K562 (cell line): ENCODE measurements around the gene HIPK2. TPM values are rescaled to one million over a fixed set of nuclear protein-coding genes. Genes with fewer than 3 reads are reported as not detected.

Experiments
- CREM ChIP-seq: IDR thresholded peaks from 2 replicates; pipeline ENCODE4 v1.6.1; 2014; ENCODE audit warnings: antibody characterized with exemption, low read depth
- CSDE1 ChIP-seq, 2 experiments: fragments of 450-650 bp; IDR thresholded peaks; 2 replicates each; pipeline ENCODE4 v1.6.1; 2016; ENCODE audit warnings: mild to moderate bottlenecking in 1 of 2
- ESRRA ChIP-seq: fragments of 450-650 bp; IDR thresholded peaks from 2 replicates; pipeline ENCODE4 v1.6.1; 2014; ENCODE audit warnings: low read depth, mild to moderate bottlenecking, moderate library complexity, borderline replicate concordance
- LARP7 ChIP-seq: fragments of 450-650 bp; IDR thresholded peaks from 2 replicates; pipeline ENCODE4 v1.6.1; 2016
- MCM7 ChIP-seq, 2 experiments: fragments of 450-650 bp; IDR thresholded peaks; 2 replicates each; pipeline ENCODE4 v1.6.1; 2016 to 2018
- PCBP2 ChIP-seq: fragments of 200-400 bp; formaldehyde crosslinking; IDR thresholded peaks from 2 replicates; pipeline ENCODE4 v1.6.1; 2018; ENCODE audit warnings: low read length, low read depth, mild to moderate bottlenecking, moderate library complexity; ENCODE audit not compliant: poor library complexity, severe bottlenecking
- PHF8 ChIP-seq: fragments of 200-600 bp; sonication (generic); IDR thresholded peaks from 2 replicates; pipeline ENCODE4 v1.6.1; 2012; ENCODE audit warnings: mixed run types, mild to moderate bottlenecking, inconsistent platforms, low read length, moderate library complexity, borderline replicate concordance
- SMARCE1 ChIP-seq: fragments of 450-650 bp; IDR thresholded peaks from 2 replicates; pipeline ENCODE4 v1.7.1; 2016; ENCODE audit warnings: mild to moderate bottlenecking
- SUPT5H ChIP-seq: fragments of 450-650 bp; IDR thresholded peaks from 2 replicates; pipeline ENCODE4 v1.6.1; 2016
- ZNF57 ChIP-seq: fragments of 450-650 bp; formaldehyde crosslinking; IDR thresholded peaks from 2 replicates; pipeline ENCODE4 v1.4.0; 2020; ENCODE audit warnings: mild to moderate bottlenecking, moderate library complexity
- polyA plus RNA-seq, 8 experiments: library from polyadenylated mRNA; depleted of rRNA in 4 of 8; stranded (reverse) in 5 of 8; unstranded in 3 of 8; fragments of >200 nt; fragmentation: Nextera tagmentation in 2 of 8; fragmentation: Illumina TruSeq in 1 of 8; extraction: Ambion mirVana in 2 of 8; extraction: Trizol in 1 of 8; gene quantifications; 2 replicates each; pipeline versions ENCODE4 v1.2.1 to v1.2.3, GENCODE V29; 2011 to 2014; ENCODE audit warnings: inconsistent platforms in 1 of 8, missing spikeins in 1 of 8
- total RNA-seq, 7 experiments: library from RNA; depleted of rRNA in 6 of 7; stranded (reverse); fragments of >200 nt in 6 of 7; fragmentation: Illumina TruSeq in 2 of 7; extraction: Trizol in 2 of 7; gene quantifications; 2 replicates each; pipeline versions ENCODE4 v1.2.1 to v1.2.3, GENCODE V29; 2011 to 2021; ENCODE audit warnings: low replicate concordance in 1 of 7
- TF ChIP-seq, protein P1 (sequence below), 2 experiments: fragments of 450-650 bp; formaldehyde crosslinking in 1 of 2; IDR thresholded peaks; 2 replicates each; pipeline versions ENCODE4 v1.4.0 to v1.6.1; 2014 to 2020; ENCODE audit warnings: mild to moderate bottlenecking in 2 of 2, borderline replicate concordance in 1 of 2, low read depth in 1 of 2
- TF ChIP-seq, protein P2 (sequence below): fragments of 200-400 bp; formaldehyde crosslinking; IDR thresholded peaks from 2 replicates; pipeline ENCODE4 v1.6.1; 2017; ENCODE audit warnings: mild to moderate bottlenecking, low read depth, low read length, moderate library complexity
- TF ChIP-seq, protein P3 (sequence below): fragments of 250-450 bp; sonication (Bioruptor Pico); IDR thresholded peaks from 2 replicates; pipeline ENCODE4 v1.4.0; 2020
- TF ChIP-seq, protein P4 (sequence below), 2 experiments: IDR thresholded peaks in 1 of 2; conservative IDR thresholded peaks in 1 of 2; 2 replicates each; pipeline ENCODE4 v1.6.1; 2016; ENCODE audit warnings: low read depth in 2 of 2, mild to moderate bottlenecking in 1 of 2, missing compliant biosample characterization in 1 of 2, missing genetic modification characterization in 1 of 2, moderate library complexity in 1 of 2

The HIPK2 gene
- total and polyA plus RNA-seq, 9 of the 15 experiments (the other 6 are each of a cell fraction or from before 2014, with no cell fraction given) = 0.69 to 19.8 (median 5.1) TPM

DNA sequence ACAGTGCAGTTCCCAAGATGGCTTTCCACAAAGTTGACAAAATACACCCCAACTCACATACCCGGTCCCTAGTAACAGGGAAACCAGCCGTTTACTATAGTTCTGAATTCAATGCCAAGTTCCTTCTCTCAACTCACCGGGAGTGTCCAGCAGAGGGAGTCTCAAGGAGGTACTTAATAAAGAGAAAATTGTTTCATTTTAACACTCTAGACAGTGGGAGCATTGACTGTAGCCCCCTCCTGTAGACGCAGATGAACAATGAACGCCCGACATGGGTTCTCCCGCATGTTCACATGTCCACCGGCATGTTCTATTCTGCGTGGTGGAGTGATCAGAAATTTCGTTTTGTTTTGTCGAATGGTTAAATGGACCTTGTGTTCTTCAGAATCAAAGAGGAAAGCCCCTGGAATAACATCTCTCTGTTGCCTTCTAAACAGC lies 1.9 kb downstream of the HIPK2 start (continued):
- TF ChIP-seq, protein P1, sequence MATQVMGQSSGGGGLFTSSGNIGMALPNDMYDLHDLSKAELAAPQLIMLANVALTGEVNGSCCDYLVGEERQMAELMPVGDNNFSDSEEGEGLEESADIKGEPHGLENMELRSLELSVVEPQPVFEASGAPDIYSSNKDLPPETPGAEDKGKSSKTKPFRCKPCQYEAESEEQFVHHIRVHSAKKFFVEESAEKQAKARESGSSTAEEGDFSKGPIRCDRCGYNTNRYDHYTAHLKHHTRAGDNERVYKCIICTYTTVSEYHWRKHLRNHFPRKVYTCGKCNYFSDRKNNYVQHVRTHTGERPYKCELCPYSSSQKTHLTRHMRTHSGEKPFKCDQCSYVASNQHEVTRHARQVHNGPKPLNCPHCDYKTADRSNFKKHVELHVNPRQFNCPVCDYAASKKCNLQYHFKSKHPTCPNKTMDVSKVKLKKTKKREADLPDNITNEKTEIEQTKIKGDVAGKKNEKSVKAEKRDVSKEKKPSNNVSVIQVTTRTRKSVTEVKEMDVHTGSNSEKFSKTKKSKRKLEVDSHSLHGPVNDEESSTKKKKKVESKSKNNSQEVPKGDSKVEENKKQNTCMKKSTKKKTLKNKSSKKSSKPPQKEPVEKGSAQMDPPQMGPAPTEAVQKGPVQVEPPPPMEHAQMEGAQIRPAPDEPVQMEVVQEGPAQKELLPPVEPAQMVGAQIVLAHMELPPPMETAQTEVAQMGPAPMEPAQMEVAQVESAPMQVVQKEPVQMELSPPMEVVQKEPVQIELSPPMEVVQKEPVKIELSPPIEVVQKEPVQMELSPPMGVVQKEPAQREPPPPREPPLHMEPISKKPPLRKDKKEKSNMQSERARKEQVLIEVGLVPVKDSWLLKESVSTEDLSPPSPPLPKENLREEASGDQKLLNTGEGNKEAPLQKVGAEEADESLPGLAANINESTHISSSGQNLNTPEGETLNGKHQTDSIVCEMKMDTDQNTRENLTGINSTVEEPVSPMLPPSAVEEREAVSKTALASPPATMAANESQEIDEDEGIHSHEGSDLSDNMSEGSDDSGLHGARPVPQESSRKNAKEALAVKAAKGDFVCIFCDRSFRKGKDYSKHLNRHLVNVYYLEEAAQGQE (IDR thresholded peaks at IDR 0.05; ENCODE audit: borderline replicate concordance) = peak; percentile 64; the same call in 1 of the 2 replicates
- TF ChIP-seq, protein P1 (CRISPR knock-in tag; IDR thresholded peaks at IDR 0.05; ENCODE audit: low read depth) = no peak
- TF ChIP-seq, protein P2, sequence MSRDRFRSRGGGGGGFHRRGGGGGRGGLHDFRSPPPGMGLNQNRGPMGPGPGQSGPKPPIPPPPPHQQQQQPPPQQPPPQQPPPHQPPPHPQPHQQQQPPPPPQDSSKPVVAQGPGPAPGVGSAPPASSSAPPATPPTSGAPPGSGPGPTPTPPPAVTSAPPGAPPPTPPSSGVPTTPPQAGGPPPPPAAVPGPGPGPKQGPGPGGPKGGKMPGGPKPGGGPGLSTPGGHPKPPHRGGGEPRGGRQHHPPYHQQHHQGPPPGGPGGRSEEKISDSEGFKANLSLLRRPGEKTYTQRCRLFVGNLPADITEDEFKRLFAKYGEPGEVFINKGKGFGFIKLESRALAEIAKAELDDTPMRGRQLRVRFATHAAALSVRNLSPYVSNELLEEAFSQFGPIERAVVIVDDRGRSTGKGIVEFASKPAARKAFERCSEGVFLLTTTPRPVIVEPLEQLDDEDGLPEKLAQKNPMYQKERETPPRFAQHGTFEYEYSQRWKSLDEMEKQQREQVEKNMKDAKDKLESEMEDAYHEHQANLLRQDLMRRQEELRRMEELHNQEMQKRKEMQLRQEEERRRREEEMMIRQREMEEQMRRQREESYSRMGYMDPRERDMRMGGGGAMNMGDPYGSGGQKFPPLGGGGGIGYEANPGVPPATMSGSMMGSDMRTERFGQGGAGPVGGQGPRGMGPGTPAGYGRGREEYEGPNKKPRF = no peak
- no peak for TF ChIP-seq LARP7
- TF ChIP-seq SMARCE1 = no peak
- no peak for TF ChIP-seq CREM
- TF ChIP-seq PCBP2 = no peak
- no peak for TF ChIP-seq ZNF57 (CRISPR knock-in tag)
- no peak for TF ChIP-seq SUPT5H
- TF ChIP-seq, protein P3, sequence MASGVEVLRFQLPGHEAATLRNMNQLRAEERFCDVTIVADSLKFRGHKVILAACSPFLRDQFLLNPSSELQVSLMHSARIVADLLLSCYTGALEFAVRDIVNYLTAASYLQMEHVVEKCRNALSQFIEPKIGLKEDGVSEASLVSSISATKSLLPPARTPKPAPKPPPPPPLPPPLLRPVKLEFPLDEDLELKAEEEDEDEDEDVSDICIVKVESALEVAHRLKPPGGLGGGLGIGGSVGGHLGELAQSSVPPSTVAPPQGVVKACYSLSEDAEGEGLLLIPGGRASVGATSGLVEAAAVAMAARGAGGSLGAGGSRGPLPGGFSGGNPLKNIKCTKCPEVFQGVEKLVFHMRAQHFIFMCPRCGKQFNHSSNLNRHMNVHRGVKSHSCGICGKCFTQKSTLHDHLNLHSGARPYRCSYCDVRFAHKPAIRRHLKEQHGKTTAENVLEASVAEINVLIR (CRISPR knock-in tag) = no peak
- TF ChIP-seq, protein P4, sequence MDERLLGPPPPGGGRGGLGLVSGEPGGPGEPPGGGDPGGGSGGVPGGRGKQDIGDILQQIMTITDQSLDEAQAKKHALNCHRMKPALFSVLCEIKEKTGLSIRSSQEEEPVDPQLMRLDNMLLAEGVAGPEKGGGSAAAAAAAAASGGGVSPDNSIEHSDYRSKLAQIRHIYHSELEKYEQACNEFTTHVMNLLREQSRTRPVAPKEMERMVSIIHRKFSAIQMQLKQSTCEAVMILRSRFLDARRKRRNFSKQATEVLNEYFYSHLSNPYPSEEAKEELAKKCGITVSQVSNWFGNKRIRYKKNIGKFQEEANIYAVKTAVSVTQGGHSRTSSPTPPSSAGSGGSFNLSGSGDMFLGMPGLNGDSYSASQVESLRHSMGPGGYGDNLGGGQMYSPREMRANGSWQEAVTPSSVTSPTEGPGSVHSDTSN (CRISPR knock-in tag; IDR thresholded peaks at IDR 0.05; ENCODE audit: low read depth) = no peak
- TF ChIP-seq, protein P4 (tag; conservative IDR thresholded peaks at IDR 0.05; ENCODE audit: low read depth) = no peak
- TF ChIP-seq ESRRA = no peak
- no peak for TF ChIP-seq MCM7 (IDR thresholded peaks at IDR 0.05)
- TF ChIP-seq CSDE1 (IDR thresholded peaks at IDR 0.05) = 0 out of 4 replicates have a peak, but pooled peaks of 1 of the 2 experiments have one; percentile 41
- peak; percentile 19; the same call in 1 of the 2 replicates for TF ChIP-seq PHF8
